Stimulated activated naive B cell treated with anti-CD40 and anti-IgM and Interleukin-4, amounts not matched to agents 10 μg/mL and 1 μg/mL and 100 μg/mL, for 72 hours (primary cell): ENCODE results near the gene CLEC4C.

Source experiments
- ATAC-seq, 2 donors: fragments of 150-1000 bp; cut with Tn5 transposase; replicated peaks; 2 replicates each; pipeline ENCODE4 v1.10.0; 2021; ENCODE audit warnings: moderate library complexity in 1 of 2
- DNase-seq: peaks from one replicate; pipeline ENCODE4 v3.0.0; 2021
- H3K27ac Mint-ChIP-seq: one replicate; pipeline ENCODE4 v1.8.0; 2022; ENCODE audit warnings: mild to moderate bottlenecking, mixed read lengths
- H3K27me3 Mint-ChIP-seq, 2 donors: one replicate each; pipeline ENCODE4 v1.8.0; 2022; ENCODE audit warnings: mixed read lengths in 2 of 2
- H3K36me3 Mint-ChIP-seq, 2 donors: one replicate each; pipeline ENCODE4 v1.8.0; 2022; ENCODE audit warnings: mixed read lengths in 2 of 2, mild to moderate bottlenecking in 1 of 2
- H3K4me1 Mint-ChIP-seq, 2 donors: one replicate each; pipeline ENCODE4 v1.8.0; 2022; ENCODE audit warnings: mixed read lengths in 2 of 2, mild to moderate bottlenecking in 1 of 2
- H3K4me3 Mint-ChIP-seq, 2 donors: one replicate each; pipeline ENCODE4 v1.8.0; 2022; ENCODE audit warnings: mild to moderate bottlenecking in 2 of 2, mixed read lengths in 2 of 2, moderate library complexity in 1 of 2
- H3K9me3 Mint-ChIP-seq, 2 donors: one replicate each; pipeline ENCODE4 v1.8.0; 2022; ENCODE audit warnings: mixed read lengths in 2 of 2, mild to moderate bottlenecking in 1 of 2

CLEC4C gene

GRCh38 chr12:7705846-7706245 is 41.3 kb downstream of the CLEC4C start:
- H3K27ac Mint-ChIP-seq, result no peak overlapping the region
- H3K9me3 Mint-ChIP-seq, result no peaks in the 10 kb centered on the region
- no peaks in the 10 kb centered on the region for H3K4me1 Mint-ChIP-seq
- DNase-seq (no peak), ATAC-seq (no peak)
- no peaks in the 10 kb centered on the region for H3K36me3 Mint-ChIP-seq
- H3K4me3 Mint-ChIP-seq, result no peak overlapping the region
- H3K27me3 Mint-ChIP-seq, result no peaks in the 10 kb centered on the region

- ATAC-seq (no peak), DNase-seq (no peak)
- Mint-ChIP-seq H3K4me3 (no peak within 1 kb of the TSS), H3K27me3 (peaks cover 10 to 24% of the 10 kb centered on the region in 2 donors), H3K36me3 (no peaks in the 10 kb centered on the region), H3K27ac (no peak within 1 kb of the TSS), H3K4me1 (peaks cover 12 to 26% of the 10 kb centered on the region in 2 donors), H3K9me3 (no peaks in the 10 kb centered on the region)
These were observed 51.5 kb downstream of the CLEC4C start, which contains the start of gene GDF3 for GRCh38 chr12:7695566-7696197. GDF3 (minus strand) TSS chr12:7695775; CDS start chr12:7695728, 47 bp downstream.

GRCh38 chr12:7695237-7695560 is 52.0 kb downstream of the CLEC4C start:
- ATAC-seq, result no peak
- no peak overlapping the region for H3K4me3 Mint-ChIP-seq
- no peak overlapping the region for H3K27ac Mint-ChIP-seq
- peaks cover 12 to 26% of the 10 kb centered on the region in 2 donors for H3K4me1 Mint-ChIP-seq
- no peak for DNase-seq
- H3K27me3 Mint-ChIP-seq, result peaks cover 10 to 24% of the 10 kb centered on the region in 2 donors
- H3K9me3 Mint-ChIP-seq, result no peaks in the 10 kb centered on the region
- no peaks in the 10 kb centered on the region for H3K36me3 Mint-ChIP-seq

- no peaks in the 10 kb centered on the region for H3K9me3 Mint-ChIP-seq
- H3K27me3 Mint-ChIP-seq, result peaks cover 10 to 24% of the 10 kb centered on the region in 2 donors
- no peak for ATAC-seq
- H3K36me3 Mint-ChIP-seq, result no peaks in the 10 kb centered on the region
- peaks cover 12 to 26% of the 10 kb centered on the region in 2 donors for H3K4me1 Mint-ChIP-seq
- DNase-seq, result no peak
- H3K27ac Mint-ChIP-seq, result no peak overlapping the region
- no peak overlapping the region for H3K4me3 Mint-ChIP-seq
These were observed 52.5 kb downstream of the CLEC4C start for GRCh38 chr12:7694556-7695236.

- Mint-ChIP-seq H3K27ac (no peak overlapping the region), H3K4me1 (peaks cover 12 to 26% of the 10 kb centered on the region in 2 donors), H3K4me3 (no peak overlapping the region), H3K27me3 (peaks cover 10 to 24% of the 10 kb centered on the region in 2 donors), H3K36me3 (no peaks in the 10 kb centered on the region), H3K9me3 (no peaks in the 10 kb centered on the region)
- DNase-seq (no peak), ATAC-seq (no peak)
These were observed 53.4 kb downstream of the CLEC4C start for GRCh38 chr12:7693793-7694192.

GRCh38 chr12:7681535-7681934 is 65.6 kb downstream of the CLEC4C start:
- no peaks in the 10 kb centered on the region for H3K36me3 Mint-ChIP-seq
- DNase-seq (no peak), ATAC-seq (no peak)
- no peak overlapping the region for H3K4me3 Mint-ChIP-seq
- H3K27me3 Mint-ChIP-seq, result no peaks in the 10 kb centered on the region
- H3K27ac Mint-ChIP-seq, result no peak overlapping the region
- no peaks in the 10 kb centered on the region for H3K9me3 Mint-ChIP-seq
- H3K4me1 Mint-ChIP-seq, result peaks cover 5 to 6% of the 10 kb centered on the region in 2 donors
